Activated B cell treated with CpG ODN at 0.5 μM for 24 hours (primary cell): ENCODE results near the gene PDLIM1. TPM values are rescaled to one million over a fixed set of nuclear protein-coding genes. Genes with fewer than 3 reads are reported as not detected.
"Not testable (repeated sequence)": the region's sequence is repeated elsewhere in the genome, so short reads cannot be mapped to it uniquely, and the experiment has no call there.

Source experiments
- ATAC-seq: fragments of 200-7000 bp; cut with Tn5 transposase; one replicate; pipeline ENCODE4 v1.10.0; 2021; ENCODE audit warnings: low read depth, mild to moderate bottlenecking, moderate library complexity
- CTCF ChIA-PET: fragments of 350-600 bp; sonication (Branson Sonifier 250); formaldehyde crosslinking; loops from one replicate; lab custom pipeline; 2021; ENCODE audit warnings: antibody characterized with exemption; lab: Charles Lee
- POLR2A ChIA-PET: fragments of 350-600 bp; sonication (Branson Sonifier 250); formaldehyde crosslinking; loops from one replicate; lab custom pipeline; 2021; ENCODE audit warnings: antibody characterized with exemption; lab: Charles Lee
- DNase-seq: peaks from one replicate; pipeline ENCODE4 v3.0.0; 2022
- H3K27ac Mint-ChIP-seq: one replicate; pipeline ENCODE4 v1.8.0; 2020; ENCODE audit warnings: mixed read lengths
- H3K27me3 Mint-ChIP-seq: one replicate; pipeline ENCODE4 v1.8.0; 2021; ENCODE audit warnings: mixed read lengths
- H3K36me3 Mint-ChIP-seq: one replicate; pipeline ENCODE4 v1.8.0; 2021; ENCODE audit warnings: low read depth, mixed read lengths
- H3K4me1 Mint-ChIP-seq: one replicate; pipeline ENCODE4 v1.8.0; 2021; ENCODE audit warnings: mixed read lengths
- H3K4me3 Mint-ChIP-seq: one replicate; pipeline ENCODE4 v1.8.0; 2020; ENCODE audit warnings: mild to moderate bottlenecking, mixed read lengths
- H3K9me3 Mint-ChIP-seq: one replicate; pipeline ENCODE4 v1.8.0; 2020; ENCODE audit warnings: mixed read lengths
- CTCF ChIP-seq: fragments of 200-600 bp; IDR thresholded peaks from one replicate; pipeline ENCODE4 v1.8.0; 2022; ENCODE audit warnings: antibody characterized with exemption, mild to moderate bottlenecking
- intact Hi-C: fragments of 100-400 bp; cut with micrococcal nuclease; formaldehyde crosslinking; loops from one replicate; pipeline ENCODE4 v1.15.1; 2024
- total RNA-seq: library from RNA; stranded (reverse); gene quantifications from 2 replicates; pipeline ENCODE4 v1.2.3, GENCODE V29; 2022

Gene PDLIM1
- total RNA-seq, 1 donor from 2014 or later: 141 TPM

- peaks cover 4% of the 10 kb centered on the region for H3K9me3 Mint-ChIP-seq
- H3K4me1 Mint-ChIP-seq: no peaks in the 10 kb centered on the region
- intact Hi-C loops: no loop called here
- ATAC-seq (no peak), DNase-seq (no peak)
- H3K27me3 Mint-ChIP-seq: no peaks in the 10 kb centered on the region
- no peak for TF ChIP-seq CTCF
- CTCF ChIA-PET: interaction anchor here (1.6 kb wide), 1 partner anchor 161 kb away, joined by 4 read pairs; no protein-coding TSS in a partner anchor
- POLR2A ChIA-PET: interaction anchor here (0.6 kb wide), 1 partner anchor 8 kb away, joined by 3 read pairs; no protein-coding TSS in a partner anchor
- no peak overlapping the region for H3K4me3 Mint-ChIP-seq
- peaks cover 2% of the 10 kb centered on the region for H3K36me3 Mint-ChIP-seq
- H3K27ac Mint-ChIP-seq: no peak overlapping the region
These were observed 79.1 kb downstream of the PDLIM1 start for GRCh38 chr10:95211606-95212279.

GRCh38 chr10:95209509-95210127 is 81.2 kb downstream of the PDLIM1 start:
- Mint-ChIP-seq H3K27ac (no peak overlapping the region), H3K9me3 (no peaks in the 10 kb centered on the region), H3K4me3 (no peak overlapping the region), H3K4me1 (no peaks in the 10 kb centered on the region), H3K27me3 (no peaks in the 10 kb centered on the region), H3K36me3 (no peaks in the 10 kb centered on the region)
- POLR2A ChIA-PET: no interaction called here
- ATAC-seq: no peak
- intact Hi-C loops: no loop called here
- CTCF ChIA-PET: interaction anchor here (1.0 to 1.3 kb wide), 4 partner anchors 33 to 154 kb away, joined by 3 to 6 read pairs (median 4); no protein-coding TSS in a partner anchor
- no peak for TF ChIP-seq CTCF
- DNase-seq: no peak

- H3K4me3 Mint-ChIP-seq: no peak overlapping the region
- no peaks in the 10 kb centered on the region for H3K27me3 Mint-ChIP-seq
- DNase-seq (no peak), ATAC-seq (no peak)
- ChIA-PET CTCF (interaction anchor here (1.0 to 1.1 kb wide), 2 partner anchors 34 to 155 kb away, joined by 4 to 6 read pairs; no protein-coding TSS in a partner anchor), POLR2A (no interaction called here)
- no peaks in the 10 kb centered on the region for H3K4me1 Mint-ChIP-seq
- H3K27ac Mint-ChIP-seq: no peak overlapping the region
- intact Hi-C loops: loop anchor here (1.0 kb wide), 2 partner anchors 34 to 154 kb away; no protein-coding TSS in a partner anchor
- no peak for TF ChIP-seq CTCF
- no peaks in the 10 kb centered on the region for H3K36me3 Mint-ChIP-seq
- H3K9me3 Mint-ChIP-seq: no peaks in the 10 kb centered on the region
These were observed 82.0 kb downstream of the PDLIM1 start for GRCh38 chr10:95208702-95209391.

GRCh38 chr10:95202865-95203264 is 87.9 kb downstream of the PDLIM1 start:
- H3K9me3 Mint-ChIP-seq, CTCF ChIA-PET, H3K27me3 Mint-ChIP-seq, H3K4me3 Mint-ChIP-seq, intact Hi-C loops, H3K36me3 Mint-ChIP-seq, ATAC-seq, POLR2A ChIA-PET, H3K27ac Mint-ChIP-seq, DNase-seq, H3K4me1 Mint-ChIP-seq: not testable (repeated sequence)

- intact Hi-C loops: no loop called here
- Mint-ChIP-seq H3K27ac (no peak overlapping the region), H3K4me3 (no peak overlapping the region), H3K36me3 (no peaks in the 10 kb centered on the region), H3K27me3 (no peaks in the 10 kb centered on the region), H3K9me3 (no peaks in the 10 kb centered on the region), H3K4me1 (no peaks in the 10 kb centered on the region)
- TF ChIP-seq CTCF: no peak
- ChIA-PET CTCF (no interaction called here), POLR2A (no interaction called here)
- DNase-seq (no peak), ATAC-seq (no peak)
These were observed 89.1 kb downstream of the PDLIM1 start for GRCh38 chr10:95201736-95202135.
